Measurements from ENCODE around the gene CDH23.

GRCh38 chr10:71771204-71771603 lies 374.5 kb downstream of the CDH23 start:
- TF ChIP-seq CBX2 (IDR thresholded peaks at IDR 0.05; ENCODE audit: insufficient read depth, low read length, poor library complexity, severe bottlenecking) (no peak), ESRRA (IDR thresholded peaks at IDR 0.05; ENCODE audit: borderline replicate concordance, low read depth) (no peak), PHF20 (IDR thresholded peaks at IDR 0.05; ENCODE audit: partially characterized antibody) (no peak), ZBTB5 (IDR thresholded peaks at IDR 0.05) (no peak)
